Fibroblast of upper back skin (primary cell): ENCODE data around the gene FOXP4.

Source experiments
- DNase-seq: peaks from one replicate; pipeline ENCODE4 v3.0.0-alpha.2; 2013

FOXP4 gene

GRCh38 chr6:41587131-41587879 is 41.1 kb downstream of the FOXP4 start:
- no peak for DNase-seq

DNA sequence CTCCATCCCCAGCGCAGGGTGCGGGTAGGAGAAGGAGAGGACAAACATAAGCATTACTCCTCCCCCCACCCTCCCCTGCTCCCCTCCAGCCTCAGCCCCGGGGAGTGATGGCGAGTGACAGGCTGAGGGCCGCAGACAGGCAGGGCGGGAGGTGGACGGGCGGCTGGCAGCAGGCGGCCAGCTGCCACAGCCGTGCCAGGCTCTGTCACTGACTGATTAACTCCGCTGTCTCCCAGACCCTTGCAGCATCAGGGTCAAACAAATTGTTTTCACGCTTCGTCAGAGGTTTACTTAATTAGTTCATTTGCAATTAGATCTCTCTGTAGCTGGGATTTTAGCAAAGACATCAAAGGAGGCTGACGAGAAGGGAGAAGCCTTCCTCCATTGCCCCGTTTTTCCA is 41.9 kb downstream of the FOXP4 start:
- no peak for DNase-seq

- DNase-seq = no peak
Observed at GRCh38 chr6:41589223-41589622, 43.0 kb downstream of the FOXP4 start.

GRCh38 chr6:41589636-41590622 is 43.7 kb downstream of the FOXP4 start:
- DNase-seq = no peak

GRCh38 chr6:41591122-41591521 is 44.9 kb downstream of the FOXP4 start:
- DNase-seq = no peak

DNA sequence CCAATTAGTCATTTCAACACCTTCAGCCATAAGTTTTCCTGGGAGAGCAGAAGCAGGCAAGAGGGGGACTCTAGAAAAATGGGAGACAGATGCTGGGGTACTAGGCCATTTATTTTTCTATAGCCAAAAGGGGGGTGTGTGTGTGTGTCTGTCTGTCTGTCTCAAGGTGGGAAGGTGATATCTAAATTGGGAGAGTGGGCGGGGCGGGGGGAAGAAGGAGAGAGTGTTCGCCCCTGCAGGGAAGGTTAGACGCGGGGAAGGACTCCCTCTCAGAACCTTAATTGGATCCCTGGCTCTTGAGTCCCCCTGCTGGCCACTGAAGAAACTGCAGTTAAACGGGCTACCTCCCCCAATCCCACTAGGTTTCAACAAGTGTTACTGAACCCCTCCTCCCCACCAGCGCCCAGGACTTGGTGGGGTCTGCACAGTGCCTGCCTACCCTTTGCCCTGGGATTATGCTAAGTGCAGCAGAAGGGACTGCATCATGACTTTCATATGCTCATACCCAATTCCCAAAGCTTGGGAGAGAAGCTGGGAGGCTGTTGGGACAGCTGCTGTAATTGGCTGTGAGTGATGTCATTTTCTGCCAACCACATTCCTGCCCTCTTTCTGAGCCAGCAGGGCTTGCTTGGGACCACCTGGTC is 45.8 kb downstream of the FOXP4 start:
- DNase-seq = peak; percentile 59

DNA sequence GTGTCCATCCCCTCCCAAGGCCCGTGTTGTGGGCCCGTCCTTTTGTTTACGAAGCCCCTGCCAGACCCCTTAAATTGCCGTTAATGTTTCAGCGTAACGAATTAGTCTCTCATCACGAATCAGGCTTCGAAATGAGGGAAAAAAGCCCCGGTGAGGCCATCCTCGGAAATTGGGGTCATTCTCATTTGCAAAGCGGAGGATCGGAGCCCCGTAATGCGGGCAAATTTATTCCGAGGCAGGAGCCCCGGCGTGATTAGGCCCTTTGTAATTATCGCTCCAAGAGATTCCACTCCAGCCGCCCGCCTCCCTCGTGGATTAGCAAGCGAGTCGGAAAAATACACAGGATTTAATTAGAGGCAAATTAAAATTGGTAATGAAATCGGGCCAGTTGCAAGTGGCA is 47.2 kb downstream of the FOXP4 start:
- DNase-seq = no peak

DNA sequence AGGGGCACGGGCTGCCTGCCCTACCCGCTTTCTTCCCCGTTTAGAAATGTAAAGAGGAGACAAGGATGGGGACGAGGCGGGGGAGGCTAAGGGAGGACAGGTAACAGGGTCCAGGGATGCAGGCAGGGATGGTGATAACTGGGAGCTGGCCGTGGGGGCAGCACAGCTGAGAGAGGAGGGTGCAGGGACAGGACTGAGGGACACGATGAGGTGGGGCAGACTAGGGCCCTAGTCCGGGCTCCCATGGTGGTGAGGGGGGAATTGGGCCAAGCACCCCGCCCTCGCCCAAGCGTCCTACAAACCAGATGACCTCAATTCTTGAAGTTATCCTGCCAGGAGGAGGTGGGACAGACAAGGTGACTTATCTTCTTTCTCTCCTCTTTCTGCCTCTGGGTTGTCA is 47.7 kb downstream of the FOXP4 start:
- DNase-seq = no peak

DNA sequence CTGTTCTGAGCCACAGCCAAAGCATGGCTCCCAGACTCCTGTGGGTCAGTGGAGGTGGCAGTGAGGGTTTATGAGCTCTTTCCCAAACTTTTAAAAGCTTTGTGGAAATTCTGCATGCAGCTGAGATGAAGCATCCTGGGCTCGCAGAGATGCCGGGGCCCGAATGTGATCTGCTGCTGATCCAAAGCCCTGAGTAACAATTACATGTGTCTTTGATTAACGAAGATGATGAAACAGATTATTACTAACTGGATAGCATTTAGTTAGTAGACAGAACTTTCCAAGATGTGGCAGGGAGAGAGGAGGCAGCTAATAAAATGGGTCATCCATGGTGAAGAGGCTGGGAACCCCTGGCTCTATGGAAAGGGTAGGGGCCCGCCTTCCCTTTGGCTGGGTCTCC is 48.1 kb downstream of the FOXP4 start:
- DNase-seq = peak; percentile 83

DNA sequence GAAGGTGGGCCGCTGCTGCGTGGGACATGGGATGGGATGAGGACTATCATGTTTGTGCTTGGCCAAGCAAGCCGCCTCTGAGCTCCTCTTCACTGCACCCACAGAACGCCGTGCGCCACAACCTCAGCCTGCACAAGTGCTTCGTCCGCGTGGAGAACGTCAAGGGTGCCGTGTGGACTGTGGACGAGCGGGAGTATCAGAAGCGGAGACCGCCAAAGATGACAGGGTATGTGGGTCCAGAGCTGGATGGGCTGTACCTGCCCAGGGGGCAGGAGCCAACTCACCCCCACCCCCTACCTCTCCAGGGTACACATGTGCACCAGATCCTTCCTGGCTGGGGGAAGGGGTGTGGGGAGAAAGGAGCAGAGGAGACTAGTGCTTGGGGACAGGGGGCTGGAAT is 48.6 kb downstream of the FOXP4 start:
- no peak for DNase-seq

DNA sequence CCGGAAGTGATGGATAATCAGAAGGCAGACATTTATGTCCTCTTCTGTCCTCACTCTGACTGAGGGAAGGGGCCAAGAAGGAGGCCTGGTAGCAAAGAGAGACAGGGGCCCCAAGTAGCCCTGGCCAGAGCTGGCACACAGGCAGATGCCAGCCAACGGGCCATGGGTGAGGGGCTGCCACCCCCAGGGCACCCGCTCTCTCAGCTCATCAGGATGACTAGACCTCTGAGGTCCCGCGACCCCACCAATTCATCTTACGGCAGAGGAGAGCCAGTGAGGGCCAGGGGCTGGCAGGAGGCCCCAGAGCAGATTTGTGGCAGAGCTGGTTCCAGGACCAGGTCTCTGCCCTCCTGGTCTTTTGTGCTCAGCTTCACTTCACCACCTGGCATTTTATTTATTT is 49.0 kb downstream of the FOXP4 start:
- DNase-seq = no peak

- DNase-seq = no peak
Observed at GRCh38 chr6:41596096-41596685, 50.0 kb downstream of the FOXP4 start.

DNA sequence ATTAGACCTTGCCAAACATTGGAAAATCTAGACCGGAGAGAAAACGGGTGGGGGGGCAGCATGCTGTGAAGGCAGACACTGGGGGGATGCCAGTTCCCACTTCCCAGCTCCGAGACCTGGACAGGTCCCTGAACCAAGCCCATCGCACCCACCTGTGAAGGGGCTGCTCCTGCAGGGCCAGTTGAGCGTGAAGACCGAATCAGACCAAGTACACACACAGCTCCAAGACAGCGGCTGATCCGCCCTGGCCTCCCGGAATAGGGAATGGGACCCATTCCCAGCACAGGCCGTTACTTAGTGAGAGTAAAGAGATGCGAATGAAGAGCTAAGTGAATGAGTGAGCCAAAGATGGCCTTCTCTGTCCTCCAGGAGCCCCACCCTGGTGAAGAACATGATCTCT is 50.6 kb downstream of the FOXP4 start:
- DNase-seq = no peak

- DNase-seq = no peak
Observed at GRCh38 chr6:41597246-41598000, 51.2 kb downstream of the FOXP4 start.

- no peak for DNase-seq
Observed at GRCh38 chr6:41598670-41599014, 52.5 kb downstream of the FOXP4 start.

DNA sequence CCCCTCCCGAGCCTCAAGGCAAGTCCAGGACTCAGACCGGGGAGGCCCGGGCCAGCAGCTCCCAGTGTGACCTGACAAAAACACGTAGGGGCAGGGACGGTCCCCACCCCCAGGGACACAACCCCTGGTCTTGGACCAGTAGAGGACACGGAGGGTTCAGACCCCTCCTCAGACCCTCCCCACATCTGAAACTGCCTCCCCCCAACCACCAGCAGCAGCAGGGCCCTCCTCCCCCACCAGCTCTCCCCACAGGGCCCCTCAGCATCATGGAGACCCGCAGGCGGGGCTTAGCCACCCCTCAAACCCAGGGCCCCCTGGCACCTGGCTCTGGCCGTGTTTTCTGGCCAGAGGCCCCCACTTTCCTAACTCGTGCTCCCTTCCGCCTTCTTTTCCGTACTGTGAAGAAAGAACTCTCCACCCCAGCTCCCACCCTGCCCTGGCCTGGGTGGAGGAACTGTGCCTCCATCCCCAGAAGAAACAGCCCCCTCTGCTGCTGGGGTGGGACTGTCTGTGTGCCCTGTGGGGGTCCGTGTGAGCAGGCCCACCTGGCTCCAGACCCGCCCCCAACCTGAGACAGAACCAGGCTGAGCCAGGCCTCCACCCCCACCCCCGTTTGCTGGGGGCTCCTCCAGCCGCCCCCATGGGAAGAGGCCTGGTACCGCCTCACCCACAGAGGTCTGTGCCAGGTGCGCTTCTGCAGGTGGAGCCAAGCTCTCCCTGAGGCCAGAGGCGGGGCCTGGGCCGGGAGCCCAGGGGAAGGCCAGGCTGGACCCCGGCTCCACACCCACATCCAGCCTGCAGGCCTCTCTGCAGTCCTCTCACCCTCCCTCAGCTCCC is 53.1 kb downstream of the FOXP4 start:
- no peak for DNase-seq

GRCh38 chr6:41599852-41600445 is 53.8 kb downstream of the FOXP4 start:
- DNase-seq = no peak

- DNase-seq = no peak
Observed at GRCh38 chr6:41600499-41601247, 54.5 kb downstream of the FOXP4 start.

- no peak for DNase-seq
Observed at GRCh38 chr6:41601248-41601549, 55.0 kb downstream of the FOXP4 start.

DNA sequence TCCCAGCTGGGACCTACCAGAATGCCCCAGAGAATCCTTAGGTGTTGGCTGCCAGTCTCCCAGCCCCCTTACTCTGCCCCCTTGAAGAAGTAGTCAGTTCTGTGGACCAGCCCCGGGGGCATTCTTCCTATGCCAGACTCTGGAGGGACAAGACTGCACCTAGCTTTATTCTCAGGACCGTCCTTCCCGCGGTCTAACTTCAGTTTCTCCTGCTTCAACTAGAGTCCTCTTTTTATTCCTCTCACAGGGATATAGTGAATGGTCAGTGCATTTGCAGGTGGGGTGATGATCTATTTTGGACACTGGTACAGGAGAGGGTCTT is 56.2 kb downstream of the FOXP4 start:
- no peak for DNase-seq
